Testis (tissue), 3 donors: ENCODE data around the gene LDHD. TPM values are rescaled to one million over a fixed set of nuclear protein-coding genes. Genes with fewer than 3 reads are reported as not detected.

Experiments
- DNase-seq: peaks from one replicate; pipeline ENCODE4 v3.0.0-alpha.2; 2019
- H3K27ac ChIP-seq, 2 donors: fragments of 200-600 bp; sonication (generic); one replicate each; pipeline ENCODE4 v1.5.1; 2019
- H3K27me3 ChIP-seq: fragments of 200-600 bp; sonication (generic); one replicate; pipeline ENCODE4 v1.5.1; 2019
- H3K36me3 ChIP-seq: fragments of 200-600 bp; sonication (generic); one replicate; pipeline ENCODE4 v1.5.1; 2017; ENCODE audit warnings: low read depth; ENCODE audit errors: missing control alignments
- H3K4me1 ChIP-seq: fragments of 200-600 bp; sonication (generic); one replicate; pipeline ENCODE4 v1.5.1; 2019
- H3K4me3 ChIP-seq, 2 donors: fragments of 200-600 bp; sonication (generic); one replicate each; pipeline ENCODE4 v1.5.1; 2017 to 2019
- H3K9me3 ChIP-seq: fragments of 200-600 bp; sonication (generic); one replicate; pipeline ENCODE4 v1.5.1; 2017
- POLR2A ChIP-seq: fragments of 450-650 bp; IDR thresholded peaks from one replicate; pipeline ENCODE4 v1.6.1; 2017; ENCODE audit warnings: antibody characterized with exemption, mild to moderate bottlenecking, moderate library complexity
- WGBS, 2 donors: methylation state at CpG; one replicate each; pipeline ENCODE4 v1.1.5; 2018; 5-methylcytosine and 5-hydroxymethylcytosine counted together
- intact Hi-C: fragments of 100-400 bp; cut with DNase I; formaldehyde crosslinking; loops from one replicate; pipeline ENCODE4 v1.15.1; 2023; ENCODE audit warnings: low total_unique reads
- polyA plus RNA-seq: library from polyadenylated mRNA; stranded (reverse); fragments of 350-450 nt; fragmentation: Illumina TruSeq; extraction: RNeasy Lipid Tissue Mini Kit (QIAGEN cat#74804); gene quantifications from one replicate; pipeline ENCODE4 v1.2.3, GENCODE V29; 2014; ENCODE audit warnings: low read depth, low replicate concordance; ENCODE audit not compliant: insufficient read depth
- total RNA-seq, 2 donors: library from RNA; depleted of rRNA; stranded (reverse); fragments of >200 nt; gene quantifications; one replicate each; pipeline ENCODE4 v1.2.3, GENCODE V29; 2016
- TF ChIP-seq, protein P1 (sequence below), 3 experiments: fragments of 450-650 bp in 2 of 3; fragments of 200-600 bp in 1 of 3; sonication (generic) in 1 of 3; IDR thresholded peaks; one replicate each; pipeline ENCODE4 v1.5.1; 2016 to 2019; ENCODE audit warnings: antibody characterized with exemption in 3 of 3, mild to moderate bottlenecking in 2 of 3, moderate library complexity in 1 of 3

Gene LDHD
- total and polyA plus RNA-seq, 3 donors from 2014 or later, result 4.2 to 14.4 (median 5.0) TPM

DNA sequence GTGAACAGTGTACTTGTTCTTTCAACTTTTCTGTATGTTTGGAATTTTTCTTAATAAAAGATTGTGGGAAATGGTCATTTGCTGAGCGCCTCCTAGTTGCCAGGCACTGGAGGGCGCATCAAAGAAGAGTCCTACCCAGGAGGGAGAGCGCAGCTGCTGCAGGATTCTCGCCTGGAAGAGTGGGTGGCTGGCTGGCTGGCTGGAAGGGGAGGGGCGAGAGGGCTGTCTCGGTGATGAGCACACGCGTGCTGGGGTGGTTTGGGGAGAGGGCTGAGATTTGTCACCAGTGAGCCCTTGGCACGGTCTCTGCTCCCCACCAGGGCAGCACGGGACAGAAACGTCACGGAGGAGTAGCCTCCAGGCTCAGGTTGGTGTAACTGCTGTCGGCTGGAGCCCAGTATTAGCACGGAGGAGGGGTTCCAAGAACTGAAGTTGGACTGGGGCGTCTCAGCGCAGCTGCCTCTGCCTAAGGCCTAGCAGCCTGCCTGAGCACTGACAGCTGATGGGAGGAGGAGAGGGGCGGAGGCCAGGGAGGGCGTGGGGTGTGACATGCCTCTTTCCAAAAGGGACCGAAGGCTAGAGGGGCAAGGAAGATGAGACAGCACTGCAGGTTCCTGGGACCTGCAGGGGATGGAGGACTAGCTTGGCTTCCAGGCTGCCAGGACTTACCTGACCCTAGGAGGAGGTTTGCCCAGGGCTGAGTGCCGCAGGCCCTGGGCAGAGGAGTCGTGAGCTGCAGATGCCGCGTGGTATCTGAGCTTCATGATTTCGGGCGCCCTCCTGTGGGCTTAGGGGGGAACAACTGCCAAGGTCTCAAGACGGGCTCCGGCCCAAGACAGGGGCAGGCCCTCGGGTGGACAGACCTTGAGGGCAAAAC is 5.7 kb downstream of the LDHD start:
- no peaks in the 10 kb centered on the region for H3K36me3 ChIP-seq
- peak overlapping the region; percentile 41 to 59 for H3K27ac ChIP-seq
- peak; percentile 94 for DNase-seq
- no peaks in the 10 kb centered on the region for H3K27me3 ChIP-seq
- no peaks in the 10 kb centered on the region for H3K9me3 ChIP-seq
- intact Hi-C loops, result loop anchor here (2.0 kb wide), 1 partner anchor 112 kb away; the partner anchor contains the start of gene ZNRF1
- 33 to 41% methylated on average over 13 to 28 of the region's 28 CpGs for WGBS, 2 donors
- no peak overlapping the region for H3K4me3 ChIP-seq
- TF ChIP-seq, protein P1, sequence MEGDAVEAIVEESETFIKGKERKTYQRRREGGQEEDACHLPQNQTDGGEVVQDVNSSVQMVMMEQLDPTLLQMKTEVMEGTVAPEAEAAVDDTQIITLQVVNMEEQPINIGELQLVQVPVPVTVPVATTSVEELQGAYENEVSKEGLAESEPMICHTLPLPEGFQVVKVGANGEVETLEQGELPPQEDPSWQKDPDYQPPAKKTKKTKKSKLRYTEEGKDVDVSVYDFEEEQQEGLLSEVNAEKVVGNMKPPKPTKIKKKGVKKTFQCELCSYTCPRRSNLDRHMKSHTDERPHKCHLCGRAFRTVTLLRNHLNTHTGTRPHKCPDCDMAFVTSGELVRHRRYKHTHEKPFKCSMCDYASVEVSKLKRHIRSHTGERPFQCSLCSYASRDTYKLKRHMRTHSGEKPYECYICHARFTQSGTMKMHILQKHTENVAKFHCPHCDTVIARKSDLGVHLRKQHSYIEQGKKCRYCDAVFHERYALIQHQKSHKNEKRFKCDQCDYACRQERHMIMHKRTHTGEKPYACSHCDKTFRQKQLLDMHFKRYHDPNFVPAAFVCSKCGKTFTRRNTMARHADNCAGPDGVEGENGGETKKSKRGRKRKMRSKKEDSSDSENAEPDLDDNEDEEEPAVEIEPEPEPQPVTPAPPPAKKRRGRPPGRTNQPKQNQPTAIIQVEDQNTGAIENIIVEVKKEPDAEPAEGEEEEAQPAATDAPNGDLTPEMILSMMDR (IDR thresholded peaks at IDR 0.05), result peak; percentile 85 to 90 (median 85)
- no peak for TF ChIP-seq POLR2A
- peaks cover 42% of the 10 kb centered on the region for H3K4me1 ChIP-seq

DNA sequence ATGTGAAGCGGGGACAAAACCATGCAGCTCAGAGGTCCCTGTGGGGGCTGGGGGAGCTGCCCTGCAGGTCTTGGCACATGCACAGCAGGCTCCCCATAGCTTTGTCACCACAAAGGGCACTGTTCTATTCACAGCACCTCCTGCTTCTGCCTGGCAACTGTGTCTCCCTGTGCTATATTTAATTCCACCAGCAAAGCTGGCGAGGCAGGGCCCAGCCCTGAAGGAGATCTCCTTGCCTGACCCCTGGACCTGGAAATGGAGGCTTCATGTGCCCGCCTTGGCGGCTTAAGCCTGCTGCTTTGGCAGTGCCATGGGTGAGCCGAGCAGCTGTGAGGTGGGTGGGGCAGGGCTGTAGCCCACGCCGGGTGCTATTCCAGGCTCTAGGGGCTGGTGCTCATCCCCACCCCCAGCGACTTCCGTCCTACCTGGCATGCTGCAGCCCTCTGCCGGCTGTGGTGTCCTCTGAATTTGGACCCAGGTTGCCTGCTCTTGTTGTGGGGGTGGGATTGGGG is 6.8 kb downstream of the LDHD start:
- Histone ChIP-seq H3K9me3 (no peaks in the 10 kb centered on the region), H3K36me3 (no peaks in the 10 kb centered on the region), H3K27ac (peak overlapping the region; percentile 41 to 59), H3K4me1 (peaks cover 42% of the 10 kb centered on the region), H3K4me3 (no peak overlapping the region), H3K27me3 (no peaks in the 10 kb centered on the region)
- DNase-seq, result no peak
- 75 to 83% methylated on average over 9 to 10 of the region's 10 CpGs for WGBS, 2 donors
- TF ChIP-seq POLR2A, result no peak
- TF ChIP-seq, protein P1 (IDR thresholded peaks at IDR 0.05), result no peak
- intact Hi-C loops, result loop anchor here (2.0 kb wide), 1 partner anchor 111 kb away; the partner anchor contains the start of gene ZNRF1

DNA sequence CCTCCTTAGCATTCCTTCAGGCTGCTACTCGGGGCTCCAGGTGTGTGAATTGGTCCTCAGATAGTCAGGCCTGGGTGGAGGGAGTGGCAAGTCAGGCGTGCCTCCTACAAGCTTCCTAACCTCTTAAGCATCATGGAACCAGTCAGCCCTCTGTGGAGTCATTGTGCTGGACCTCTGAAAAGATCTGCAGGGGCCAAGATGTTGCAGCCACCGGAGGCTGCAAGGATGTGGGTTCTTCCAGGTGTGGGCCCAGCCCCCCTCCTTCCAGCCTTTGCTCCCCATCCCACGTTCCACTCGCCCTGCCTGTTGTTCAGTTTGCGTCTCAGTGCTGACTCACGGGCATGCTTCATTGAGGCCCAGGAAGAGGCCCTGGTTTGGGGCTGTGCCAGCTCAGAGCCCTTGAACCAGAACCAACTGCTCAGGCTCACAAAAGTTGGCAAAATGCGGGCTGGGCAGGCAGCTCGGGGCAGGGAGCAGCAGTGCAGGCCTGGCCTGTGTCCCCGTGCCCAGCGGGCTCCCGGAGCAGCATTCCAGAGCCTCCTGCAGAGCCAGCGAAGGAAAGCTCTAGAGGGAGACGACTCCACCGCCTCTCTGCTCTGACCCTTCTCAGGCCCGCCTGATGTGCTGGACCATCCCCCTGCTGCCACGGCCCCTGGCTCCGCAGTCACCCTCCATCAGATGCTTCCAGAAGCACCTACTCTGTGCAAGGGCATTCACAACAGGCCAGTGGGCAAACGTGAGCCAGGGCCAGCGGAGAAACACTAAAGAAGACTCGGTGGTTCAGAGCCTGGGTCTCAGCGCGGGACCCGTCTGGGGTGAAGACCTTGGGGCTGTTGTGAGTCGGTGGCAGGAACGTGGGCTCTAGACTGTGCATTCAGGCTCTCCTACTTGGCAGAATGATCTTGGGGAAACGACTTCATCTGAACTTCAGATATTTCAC is 7.5 kb downstream of the LDHD start:
- WGBS, 2 donors, result 59 to 69% methylated on average over 12 to 27 of the region's 27 CpGs
- Histone ChIP-seq H3K27me3 (no peaks in the 10 kb centered on the region), H3K27ac (peak overlapping the region; percentile 31 to 44), H3K36me3 (no peaks in the 10 kb centered on the region), H3K9me3 (no peaks in the 10 kb centered on the region), H3K4me1 (peaks cover 42% of the 10 kb centered on the region), H3K4me3 (no peak overlapping the region)
- DNase-seq, result peak; percentile 92
- TF ChIP-seq, protein P1 (IDR thresholded peaks at IDR 0.05), result no peak
- no peak for TF ChIP-seq POLR2A
- intact Hi-C loops, result no loop called here

DNA sequence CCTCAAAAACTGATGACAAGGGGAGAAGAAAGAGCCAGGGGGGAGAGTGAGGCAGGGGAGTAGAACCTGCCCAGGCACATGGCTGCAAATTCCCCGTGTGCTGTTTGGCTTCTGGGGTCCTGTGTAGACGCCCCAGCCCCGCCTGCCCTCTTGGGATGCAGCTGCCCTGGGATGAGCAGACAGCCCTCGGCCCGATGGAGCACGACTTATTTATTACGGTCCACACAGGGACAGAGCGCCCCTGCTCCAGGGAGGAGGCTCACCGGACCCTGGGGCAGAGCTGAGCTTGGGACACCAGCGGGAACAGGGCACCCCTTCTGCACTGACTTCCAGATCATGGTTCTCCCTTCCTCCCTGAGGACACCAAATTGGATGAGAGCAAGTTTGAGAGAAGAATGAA is 9.1 kb downstream of the LDHD start:
- Histone ChIP-seq H3K27me3 (no peaks in the 10 kb centered on the region), H3K27ac (no peak overlapping the region), H3K36me3 (no peaks in the 10 kb centered on the region), H3K4me1 (peaks cover 41% of the 10 kb centered on the region), H3K9me3 (no peaks in the 10 kb centered on the region), H3K4me3 (no peak overlapping the region)
- WGBS, 2 donors, result 70 to 87% methylated on average over 10 of the region's 10 CpGs
- TF ChIP-seq, protein P1 (IDR thresholded peaks at IDR 0.05), result no peak
- DNase-seq, result no peak
- intact Hi-C loops, result no loop called here
